ENCODE results near the gene KLRF1.

- TF ChIP-seq EZH2 (IDR thresholded peaks at IDR 0.05; ENCODE audit: borderline replicate concordance, insufficient read depth, low read depth, low read length, poor library complexity, severe bottlenecking) (no peak), CTCF (IDR thresholded peaks at IDR 0.05) (no peak)
Observed at GRCh38 chr12:9799961-9800360, 27.3 kb upstream of the KLRF1 start.

Measured in B cell (primary cell).